ENCODE data around the gene TMEM151B.

Gene TMEM151B

GRCh38 chr6:44232676-44233566 is 37.3 kb upstream of the TMEM151B start:
- DNase-seq: no peak

- DNase-seq: no peak
Measured at GRCh38 chr6:44233567-44234100, 36.6 kb upstream of the TMEM151B start.

GRCh38 chr6:44234101-44235025 is 35.9 kb upstream of the TMEM151B start:
- peak; percentile 33 to 56 for DNase-seq

- DNase-seq: no peak
Measured at GRCh38 chr6:44235269-44235668, 35.0 kb upstream of the TMEM151B start.

- DNase-seq: no peak
Measured at GRCh38 chr6:44235891-44236516, 34.2 kb upstream of the TMEM151B start.

GRCh38 chr6:44237021-44237812 is 33.0 kb upstream of the TMEM151B start:
- DNase-seq: peak; percentile 90 to 92

GRCh38 chr6:44237813-44238433 is 32.3 kb upstream of the TMEM151B start:
- DNase-seq: peak; percentile 82 to 84

GRCh38 chr6:44238687-44239350 is 31.4 kb upstream of the TMEM151B start:
- DNase-seq: no peak

- no peak for DNase-seq
Measured at GRCh38 chr6:44243345-44243744, 26.9 kb upstream of the TMEM151B start.

GRCh38 chr6:44245391-44245911 is 24.8 kb upstream of the TMEM151B start:
- no peak for DNase-seq

- DNase-seq: peak; percentile 68 to 82
Measured at GRCh38 chr6:44245912-44246662, 24.2 kb upstream of the TMEM151B start.

GRCh38 chr6:44246663-44247337 is 23.4 kb upstream of the TMEM151B start, which contains the start of gene HSP90AB1:
Gene HSP90AB1, plus strand, starts transcription at chr6:44247101. Its CDS starts 1,529 bp downstream, at chr6:44248630.
- peak; percentile 95 to 96 for DNase-seq

GRCh38 chr6:44247338-44248302 is 22.6 kb upstream of the TMEM151B start:
- DNase-seq: peak; percentile 74 to 84

GRCh38 chr6:44248579-44248978 is 21.7 kb upstream of the TMEM151B start:
- no peak for DNase-seq

GRCh38 chr6:44249082-44249748 is 21.0 kb upstream of the TMEM151B start:
- no peak for DNase-seq

GRCh38 chr6:44250067-44250717 is 20.1 kb upstream of the TMEM151B start:
- no peak for DNase-seq

Measured in inflammatory macrophage (primary cell).